Neural cell (in vitro differentiated cells): ENCODE measurements around the gene LARP6. TPM values are rescaled to one million over a fixed set of nuclear protein-coding genes. Genes with fewer than 3 reads are reported as not detected.

Experiments used
- H2AFZ ChIP-seq: fragments of 200-600, 300-800 bp; sonication (generic), shearing (Covaris generic); 2 replicates; pipeline ENCODE4 v1.6.0; 2014; ENCODE audit warnings: low read depth, mild to moderate bottlenecking, antibody characterized with exemption, low read length, moderate library complexity
- H3F3A ChIP-seq: fragments of 200-600 bp; shearing (Covaris generic); 2 replicates; pipeline ENCODE4 v1.6.1; 2016; ENCODE audit warnings: mild to moderate bottlenecking, moderate library complexity, mixed read lengths, antibody characterized with exemption, low read length; ENCODE audit not compliant: insufficient read depth, poor library complexity, severe bottlenecking
- H3K27ac ChIP-seq: fragments of 200-600, 300-800 bp; sonication (generic), shearing (Covaris generic); 2 replicates; pipeline ENCODE4 v1.5.1; 2014; ENCODE audit warnings: mild to moderate bottlenecking, low read length, moderate library complexity
- H3K27me3 ChIP-seq: fragments of 300-800, 200-600 bp; sonication (generic), shearing (Covaris generic); 2 replicates; pipeline ENCODE4 v1.6.0; 2014; ENCODE audit warnings: mild to moderate bottlenecking, low read depth, low read length, moderate library complexity; ENCODE audit not compliant: insufficient read depth
- H3K36me3 ChIP-seq: fragments of 300-800, 200-600 bp; sonication (generic), shearing (Covaris generic); 2 replicates; pipeline ENCODE4 v1.5.1; 2014; ENCODE audit warnings: mild to moderate bottlenecking, antibody characterized with exemption, low read length, moderate library complexity; ENCODE audit not compliant: insufficient read depth
- H3K4me2 ChIP-seq: fragments of 300-800, 200-600 bp; sonication (generic), shearing (Covaris generic); 2 replicates; pipeline ENCODE4 v1.6.0; 2014; ENCODE audit warnings: mild to moderate bottlenecking, low read length
- H3K4me3 ChIP-seq: fragments of 300-800, 200-600 bp; sonication (generic), shearing (Covaris generic); 2 replicates; pipeline ENCODE4 v1.5.1; 2014; ENCODE audit warnings: mild to moderate bottlenecking, low read length, moderate library complexity
- H3K79me2 ChIP-seq: fragments of 200-600 bp; shearing (Covaris generic); replicated peaks from 2 replicates; pipeline ENCODE4 v1.6.0; 2014; ENCODE audit warnings: mild to moderate bottlenecking, low read length, moderate library complexity; ENCODE audit not compliant: insufficient read depth
- H3K9ac ChIP-seq: fragments of 300-800, 200-600 bp; sonication (generic), shearing (Covaris generic); 2 replicates; pipeline ENCODE4 v1.6.1; 2016; ENCODE audit warnings: mild to moderate bottlenecking, low read length, mixed read lengths
- H3K9me2 ChIP-seq: fragments of 200-600 bp; shearing (Covaris generic); 2 replicates; pipeline ENCODE4 v1.6.1; 2016; ENCODE audit warnings: mild to moderate bottlenecking, low read length, mixed read lengths; ENCODE audit not compliant: insufficient read depth
- H3K9me3 ChIP-seq: fragments of 200-600, 300-800 bp; sonication (generic), shearing (Covaris generic); 2 replicates; pipeline ENCODE4 v1.6.1; 2016; ENCODE audit warnings: mild to moderate bottlenecking, mixed run types, low read length, moderate library complexity, mixed read lengths
- H4K20me1 ChIP-seq: fragments of 200-600 bp; shearing (Covaris generic); 2 replicates; pipeline ENCODE4 v1.6.1; 2016; ENCODE audit warnings: mild to moderate bottlenecking, mixed run types; ENCODE audit not compliant: insufficient read depth
- EP300 ChIP-seq: fragments of 450-650 bp; conservative IDR thresholded peaks from 2 replicates; pipeline ENCODE4 v1.6.1; 2014; ENCODE audit warnings: antibody characterized with exemption, mild to moderate bottlenecking, moderate library complexity; ENCODE audit not compliant: poor library complexity, severe bottlenecking
- EZH2 ChIP-seq: fragments of 200-600, 300-800 bp; shearing (Covaris generic), sonication (generic); IDR thresholded peaks from 2 replicates; pipeline ENCODE4 v1.6.1; 2014; ENCODE audit warnings: antibody characterized with exemption, low read length, borderline replicate concordance, mild to moderate bottlenecking; ENCODE audit not compliant: insufficient read depth, poor library complexity, severe bottlenecking
- POLR2AphosphoS5 ChIP-seq: IDR thresholded peaks from 2 replicates; pipeline ENCODE4 v1.6.1; 2012
- RAD21 ChIP-seq: fragments of 450-650 bp; conservative IDR thresholded peaks from 2 replicates; pipeline ENCODE4 v1.6.1; 2014; ENCODE audit warnings: antibody characterized with exemption, mild to moderate bottlenecking, moderate library complexity
- REST ChIP-seq: IDR thresholded peaks from 2 replicates; pipeline ENCODE4 v1.6.1; 2012; ENCODE audit warnings: borderline replicate concordance
- SMC3 ChIP-seq: fragments of 450-650 bp; conservative IDR thresholded peaks from 2 replicates; pipeline ENCODE4 v1.6.1; 2014; ENCODE audit warnings: antibody characterized with exemption, mild to moderate bottlenecking, moderate library complexity; ENCODE audit not compliant: poor library complexity
- TAF1 ChIP-seq: IDR thresholded peaks from 2 replicates; pipeline ENCODE4 v1.6.1; 2012; ENCODE audit warnings: low read depth
- polyA plus RNA-seq: library from polyadenylated mRNA; depleted of rRNA; stranded (reverse); fragments of >200 nt; gene quantifications from 2 replicates; pipeline ENCODE4 v1.2.3, GENCODE V29; 2014
- TF ChIP-seq, protein P1 (sequence below): fragments of 450-650 bp; IDR thresholded peaks from 2 replicates; pipeline ENCODE4 v1.5.1; 2014; ENCODE audit warnings: antibody characterized with exemption, mild to moderate bottlenecking, moderate library complexity; ENCODE audit not compliant: poor library complexity, severe bottlenecking

The LARP6 gene
- polyA plus RNA-seq, 1 donor from 2014 or later, result 20.4 TPM

DNA sequence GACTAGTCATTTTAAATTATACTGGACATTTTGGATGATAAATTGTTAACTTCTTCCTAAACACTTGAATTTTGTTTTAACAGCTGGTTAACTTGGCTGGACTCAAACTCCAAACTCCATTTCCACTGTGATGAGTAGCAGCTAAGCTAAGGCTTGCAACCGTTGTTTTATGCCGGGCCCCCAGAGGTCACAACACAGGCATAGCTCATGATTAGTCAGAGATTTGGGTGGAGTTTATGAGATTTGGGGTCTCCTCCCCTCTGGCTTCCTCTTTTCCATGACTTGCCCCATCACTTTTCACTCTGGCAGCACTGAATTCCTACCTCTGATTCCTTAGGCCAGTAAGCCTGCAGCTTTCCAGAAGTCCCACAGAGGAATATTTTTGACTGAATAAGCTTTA lies 25.4 kb upstream of the LARP6 start:
- H3K36me3 ChIP-seq, result no peaks in the 10 kb centered on the region
- no peaks in the 10 kb centered on the region for H4K20me1 ChIP-seq
- no peak overlapping the region for H3K9ac ChIP-seq
- H3K4me2 ChIP-seq, result no peak overlapping the region
- H3K4me3 ChIP-seq, result no peak overlapping the region
- H2AFZ ChIP-seq, result no peak overlapping the region
- no peaks in the 10 kb centered on the region for H3F3A ChIP-seq
- no peaks in the 10 kb centered on the region for H3K27me3 ChIP-seq
- H3K9me2 ChIP-seq, result no peaks in the 10 kb centered on the region
- H3K9me3 ChIP-seq, result no peaks in the 10 kb centered on the region
- no peaks in the 10 kb centered on the region for H3K79me2 ChIP-seq
- TF ChIP-seq, protein P1, sequence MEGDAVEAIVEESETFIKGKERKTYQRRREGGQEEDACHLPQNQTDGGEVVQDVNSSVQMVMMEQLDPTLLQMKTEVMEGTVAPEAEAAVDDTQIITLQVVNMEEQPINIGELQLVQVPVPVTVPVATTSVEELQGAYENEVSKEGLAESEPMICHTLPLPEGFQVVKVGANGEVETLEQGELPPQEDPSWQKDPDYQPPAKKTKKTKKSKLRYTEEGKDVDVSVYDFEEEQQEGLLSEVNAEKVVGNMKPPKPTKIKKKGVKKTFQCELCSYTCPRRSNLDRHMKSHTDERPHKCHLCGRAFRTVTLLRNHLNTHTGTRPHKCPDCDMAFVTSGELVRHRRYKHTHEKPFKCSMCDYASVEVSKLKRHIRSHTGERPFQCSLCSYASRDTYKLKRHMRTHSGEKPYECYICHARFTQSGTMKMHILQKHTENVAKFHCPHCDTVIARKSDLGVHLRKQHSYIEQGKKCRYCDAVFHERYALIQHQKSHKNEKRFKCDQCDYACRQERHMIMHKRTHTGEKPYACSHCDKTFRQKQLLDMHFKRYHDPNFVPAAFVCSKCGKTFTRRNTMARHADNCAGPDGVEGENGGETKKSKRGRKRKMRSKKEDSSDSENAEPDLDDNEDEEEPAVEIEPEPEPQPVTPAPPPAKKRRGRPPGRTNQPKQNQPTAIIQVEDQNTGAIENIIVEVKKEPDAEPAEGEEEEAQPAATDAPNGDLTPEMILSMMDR, result no peak
- TF ChIP-seq EZH2 (no peak), RAD21 (no peak), EP300 (no peak), SMC3 (no peak), POLR2AphosphoS5 (no peak), TAF1 (no peak)
- no peak overlapping the region for H3K27ac ChIP-seq

DNA sequence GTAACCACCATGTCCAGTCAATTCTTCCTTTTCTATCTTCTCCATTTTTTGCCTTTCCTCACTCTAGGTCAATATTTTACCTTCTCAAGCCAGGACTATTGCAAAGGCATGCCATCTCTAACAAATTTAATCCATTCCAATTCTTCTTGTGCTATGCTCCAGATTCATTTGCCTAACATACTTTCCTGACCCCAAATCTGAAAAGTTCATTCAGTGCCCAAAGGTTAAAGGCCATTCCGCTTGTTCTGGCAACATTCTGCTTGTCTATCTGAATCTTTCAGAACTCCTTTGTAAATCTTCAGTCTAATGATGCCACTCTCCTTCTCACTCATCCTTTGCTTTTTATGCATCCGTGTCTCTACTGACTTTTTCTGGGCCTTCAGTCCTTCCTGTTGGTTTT lies 22.7 kb upstream of the LARP6 start:
- Histone ChIP-seq H3K27ac (no peak overlapping the region), H3K27me3 (no peaks in the 10 kb centered on the region), H2AFZ (no peak overlapping the region), H3F3A (no peaks in the 10 kb centered on the region), H3K9me2 (no peaks in the 10 kb centered on the region), H3K79me2 (no peaks in the 10 kb centered on the region), H3K4me2 (no peak overlapping the region), H3K9me3 (no peaks in the 10 kb centered on the region), H3K9ac (no peak overlapping the region), H4K20me1 (no peaks in the 10 kb centered on the region), H3K36me3 (no peaks in the 10 kb centered on the region), H3K4me3 (no peak overlapping the region)
- TF ChIP-seq EP300 (no peak), RAD21 (no peak), TAF1 (no peak), EZH2 (no peak), REST (no peak), POLR2AphosphoS5 (no peak), SMC3 (no peak)
- TF ChIP-seq, protein P1, result no peak
